Immature natural killer cell (primary cell): ENCODE measurements around the gene MTF1. TPM values are rescaled to one million over a fixed set of nuclear protein-coding genes. Genes with fewer than 3 reads are reported as not detected.
"Not testable (repeated sequence)": the region's sequence is repeated elsewhere in the genome, so short reads cannot be mapped to it uniquely, and the experiment has no call there.

Source experiments
- DNase-seq, 3 donors: peaks; one replicate each; pipeline ENCODE4 v3.0.0; 2022; ENCODE audit warnings: mixed read lengths in 1 of 3
- H3K27ac Mint-ChIP-seq, 6 donors: one replicate each; pipeline ENCODE4 v1.8.0; 2020; ENCODE audit warnings: mixed read lengths in 6 of 6, mild to moderate bottlenecking in 5 of 6, inconsistent platforms in 4 of 6, moderate library complexity in 3 of 6
- H3K27me3 Mint-ChIP-seq, 3 donors: one replicate each; pipeline ENCODE4 v1.8.0; 2020 to 2021; ENCODE audit warnings: low read depth in 3 of 3, mild to moderate bottlenecking in 3 of 3, mixed read lengths in 3 of 3, moderate library complexity in 3 of 3, inconsistent platforms in 1 of 3
- H3K36me3 Mint-ChIP-seq, 3 donors: one replicate each; pipeline ENCODE4 v1.8.0; 2020; ENCODE audit warnings: mixed read lengths in 3 of 3, inconsistent platforms in 2 of 3, mild to moderate bottlenecking in 2 of 3
- H3K4me1 Mint-ChIP-seq, 2 donors: one replicate each; pipeline ENCODE4 v1.8.0; 2020; ENCODE audit warnings: inconsistent platforms in 2 of 2, mild to moderate bottlenecking in 2 of 2, mixed read lengths in 2 of 2, moderate library complexity in 1 of 2
- H3K4me3 Mint-ChIP-seq, 5 donors: one replicate each; pipeline ENCODE4 v1.8.0; 2020; ENCODE audit warnings: mild to moderate bottlenecking in 5 of 5, mixed read lengths in 5 of 5, inconsistent platforms in 3 of 5, moderate library complexity in 3 of 5
- H3K9me3 Mint-ChIP-seq, 6 donors: one replicate each; pipeline ENCODE4 v1.8.0; 2020; ENCODE audit warnings: mild to moderate bottlenecking in 6 of 6, mixed read lengths in 6 of 6, inconsistent platforms in 4 of 6, moderate library complexity in 3 of 6
- polyA plus RNA-seq, 3 donors: library from polyadenylated mRNA; unstranded; fragments of 300-500 nt; fragmentation: Illumina TruSeq; gene quantifications; one replicate each; pipeline ENCODE4 v1.2.3, GENCODE V29; 2021

Gene MTF1
- polyA plus RNA-seq = 10 to 100 TPM in 2 of 3 donors, 1 to 10 TPM in 1; 7.7 to 19.0 (median 14.5) TPM

DNA sequence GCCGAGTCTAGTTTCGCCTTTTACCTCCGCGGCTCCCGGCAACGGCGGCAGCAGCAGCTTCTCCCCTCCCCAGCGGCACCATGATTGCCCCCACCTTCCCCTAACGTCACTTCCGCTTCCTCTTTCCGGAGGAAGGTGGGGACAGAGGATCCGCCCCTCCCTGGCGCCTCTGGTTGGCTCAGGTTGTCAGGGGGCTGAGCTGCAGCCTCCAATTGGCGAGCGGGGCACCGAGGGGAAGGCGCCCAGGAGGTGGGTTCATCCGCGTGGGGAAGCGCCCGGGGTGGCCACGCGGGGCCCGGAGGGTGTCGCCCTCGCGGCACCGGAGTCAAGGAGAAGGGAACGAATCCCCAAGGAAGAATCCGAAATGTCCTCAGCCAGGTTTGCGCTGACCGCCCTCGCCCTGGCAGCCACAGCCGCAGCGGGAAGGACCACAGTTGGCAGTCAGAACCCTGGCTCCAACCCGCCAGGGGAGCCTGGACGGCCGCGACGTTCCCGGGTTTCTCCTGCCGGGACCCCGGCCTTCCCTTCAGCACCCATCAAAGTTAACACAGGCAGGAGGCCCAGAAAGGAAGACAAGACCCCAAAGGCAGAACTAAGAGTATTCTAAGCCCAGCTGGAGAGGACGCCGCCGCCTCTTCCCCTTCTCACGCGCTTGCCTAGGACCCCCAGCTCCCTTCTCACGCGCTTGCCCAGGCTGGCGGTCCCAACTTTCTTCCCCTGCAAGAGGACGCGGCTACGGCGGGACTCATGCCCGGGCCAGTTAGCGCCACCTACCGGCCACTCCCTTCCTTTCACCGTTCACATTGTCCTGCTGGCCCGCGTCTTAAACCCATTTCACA lies at the start of gene MTF1:
MTF1 (minus strand) TSS at position 86 of the 839 bp plus-strand sequence. CDS start 1,934 bp downstream, outside the sequence.
- Mint-ChIP-seq H3K27ac (peak within 1 kb of the TSS; percentile 88 to 99 (median 96)), H3K4me3 (peak within 1 kb of the TSS; percentile 96 to 100 (median 99)), H3K36me3 (peaks cover 4 to 23% (median 10%) of the 10 kb centered on the region in 3 donors), H3K9me3 (no peaks in the 10 kb centered on the region), H3K4me1 (peaks cover 26 to 40% of the 10 kb centered on the region in 2 donors), H3K27me3 (peaks cover 4 to 8% (median 6%) of the 10 kb centered on the region in 3 donors)
- peak; percentile 97 for DNase-seq

GRCh38 chr1:37908531-37908930 lies 49.1 kb upstream of the MTF1 start:
- peak overlapping the region in 1 of 6 donors; percentile 32 for H3K27ac Mint-ChIP-seq
- not testable (repeated sequence) for H3K4me3 Mint-ChIP-seq, DNase-seq, H3K9me3 Mint-ChIP-seq, H3K27me3 Mint-ChIP-seq
- H3K4me1 Mint-ChIP-seq = peaks cover 22 to 37% of the 10 kb centered on the region in 2 donors
- peaks cover 5 to 13% (median 7%) of the 10 kb centered on the region in 3 donors for H3K36me3 Mint-ChIP-seq

DNA sequence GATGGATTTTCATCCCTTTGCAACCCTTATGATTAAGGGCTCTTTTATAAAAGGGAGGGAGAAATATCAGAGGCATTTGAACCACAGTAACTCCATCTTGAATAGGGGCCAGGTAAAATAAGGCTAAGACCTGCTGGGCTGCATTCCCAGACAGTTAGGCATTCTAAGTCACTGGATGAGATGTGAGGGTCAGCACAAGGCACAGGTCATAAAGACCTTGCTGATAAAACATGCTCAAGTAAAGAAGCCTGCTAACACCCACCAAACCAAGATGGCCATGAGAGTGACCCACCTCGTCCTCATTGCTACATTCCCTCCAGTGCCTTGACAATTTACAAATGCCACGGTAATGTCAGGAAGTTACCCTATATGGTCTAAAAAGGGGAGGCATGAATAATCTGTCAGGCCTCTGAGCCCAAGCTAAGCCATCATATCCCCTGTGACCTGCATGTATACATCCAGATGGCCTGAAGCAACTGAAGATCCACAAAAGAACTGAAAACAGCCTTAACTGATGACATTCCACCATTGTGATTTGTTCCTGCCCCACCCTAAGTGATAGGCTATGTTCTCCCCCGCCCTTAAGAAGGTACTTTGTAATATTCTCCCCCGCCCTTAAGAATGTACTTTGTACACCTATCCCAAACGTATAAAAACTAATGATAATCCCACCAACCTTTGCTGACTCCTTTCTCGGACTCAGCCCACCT lies 48.2 kb upstream of the MTF1 start:
- DNase-seq, H3K27me3 Mint-ChIP-seq, H3K9me3 Mint-ChIP-seq, H3K4me3 Mint-ChIP-seq: not testable (repeated sequence)
- H3K36me3 Mint-ChIP-seq = peaks cover 5 to 13% (median 7%) of the 10 kb centered on the region in 3 donors
- H3K27ac Mint-ChIP-seq = peak overlapping the region in 2 of 6 donors; percentile 28 to 68
- peaks cover 26 to 44% of the 10 kb centered on the region in 2 donors for H3K4me1 Mint-ChIP-seq

- Mint-ChIP-seq H3K36me3 (peaks cover 5 to 13% (median 7%) of the 10 kb centered on the region in 3 donors), H3K4me1 (peaks cover 35 to 54% of the 10 kb centered on the region in 2 donors), H3K27ac (peak overlapping the region in 1 of 6 donors; percentile 22)
- not testable (repeated sequence) for H3K9me3 Mint-ChIP-seq, H3K27me3 Mint-ChIP-seq, H3K4me3 Mint-ChIP-seq, DNase-seq
These were observed 47.2 kb upstream of the MTF1 start for GRCh38 chr1:37906591-37906990.

- DNase-seq = no peak
- Mint-ChIP-seq H3K4me1 (peaks cover 42 to 62% of the 10 kb centered on the region in 2 donors), H3K36me3 (peaks cover 5 to 13% (median 7%) of the 10 kb centered on the region in 3 donors), H3K27ac (peak overlapping the region in 1 of 6 donors; percentile 24), H3K27me3 (peaks cover 2% of the 10 kb centered on the region in 3 donors), H3K4me3 (no peak overlapping the region), H3K9me3 (peaks cover 0 to 3% (median 0%) of the 10 kb centered on the region in 6 donors)
These were observed 46.3 kb upstream of the MTF1 start for GRCh38 chr1:37905727-37906126.

- H3K27ac Mint-ChIP-seq, H3K4me3 Mint-ChIP-seq: not testable (repeated sequence)
- H3K4me1 Mint-ChIP-seq = peaks cover 33 to 54% of the 10 kb centered on the region in 2 donors
These were observed 44.5 kb upstream of the MTF1 start for GRCh38 chr1:37903921-37904320.

GRCh38 chr1:37902983-37903382 lies 43.6 kb upstream of the MTF1 start:
- H3K27ac Mint-ChIP-seq = peak overlapping the region in 2 of 6 donors; percentile 17 to 45

More at GRCh38 chr1:37903921-37904320, 44.5 kb upstream of the MTF1 start:
- not testable (repeated sequence) for DNase-seq, H3K9me3 Mint-ChIP-seq, H3K27me3 Mint-ChIP-seq
- H3K36me3 Mint-ChIP-seq = peaks cover 4 to 13% (median 7%) of the 10 kb centered on the region in 3 donors

GRCh38 chr1:37901893-37902225 lies 42.5 kb upstream of the MTF1 start:
- peak overlapping the region; percentile 36 to 72 (median 69) for H3K4me3 Mint-ChIP-seq
- H3K27ac Mint-ChIP-seq = peak overlapping the region; percentile 75 to 93 (median 86)
- peaks cover 0 to 2% (median 0%) of the 10 kb centered on the region in 3 donors for H3K27me3 Mint-ChIP-seq
- no peak for DNase-seq
- H3K9me3 Mint-ChIP-seq = no peaks in the 10 kb centered on the region
- H3K4me1 Mint-ChIP-seq = peaks cover 23 to 35% of the 10 kb centered on the region in 2 donors
- peaks cover 0 to 4% (median 1%) of the 10 kb centered on the region in 3 donors for H3K36me3 Mint-ChIP-seq

More at GRCh38 chr1:37902983-37903382, 43.6 kb upstream of the MTF1 start:
- peaks cover 0 to 2% (median 0%) of the 10 kb centered on the region in 3 donors for H3K27me3 Mint-ChIP-seq
- no peak for DNase-seq
- H3K9me3 Mint-ChIP-seq = no peaks in the 10 kb centered on the region
- peaks cover 0 to 10% (median 7%) of the 10 kb centered on the region in 3 donors for H3K36me3 Mint-ChIP-seq
- peaks cover 27 to 46% of the 10 kb centered on the region in 2 donors for H3K4me1 Mint-ChIP-seq
- H3K4me3 Mint-ChIP-seq = no peak overlapping the region

DNA sequence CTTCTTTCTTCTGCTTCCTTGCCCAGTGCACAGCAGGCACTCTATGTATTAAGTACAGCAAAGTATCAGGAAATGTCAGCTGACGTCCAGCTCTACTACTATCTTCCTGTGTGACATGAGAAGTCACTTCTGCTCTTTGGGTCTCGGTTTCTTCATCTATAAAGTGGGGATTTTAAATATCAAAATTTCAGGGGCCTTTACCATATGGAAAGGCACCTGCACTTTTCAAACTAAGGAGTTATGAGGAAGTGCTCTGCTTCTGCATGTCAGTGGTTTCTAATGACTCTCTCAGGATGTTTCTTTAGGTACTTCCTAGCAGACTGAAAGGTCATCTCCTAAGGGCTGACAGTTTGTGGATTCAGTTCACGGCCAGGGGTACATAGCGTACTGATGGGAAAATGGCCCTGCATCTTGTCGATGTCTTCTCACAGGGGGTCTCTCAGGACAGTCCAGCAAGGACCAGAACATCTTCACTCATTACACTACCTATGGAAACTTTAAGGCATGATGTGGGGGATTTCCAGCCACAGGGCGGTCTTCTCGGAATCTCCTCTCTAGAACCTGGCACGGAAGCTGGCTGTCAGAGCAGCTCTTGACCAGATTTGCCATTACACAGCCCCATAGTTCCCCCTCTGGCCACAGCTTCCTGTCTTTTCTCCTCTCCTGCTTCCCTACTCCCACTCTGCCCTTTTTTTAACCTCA lies 42.0 kb upstream of the MTF1 start:
- peaks cover 21 to 30% of the 10 kb centered on the region in 2 donors for H3K4me1 Mint-ChIP-seq
- peak in 1 of 3 donors; percentile 25 for DNase-seq
- no peaks in the 10 kb centered on the region for H3K9me3 Mint-ChIP-seq

DNA sequence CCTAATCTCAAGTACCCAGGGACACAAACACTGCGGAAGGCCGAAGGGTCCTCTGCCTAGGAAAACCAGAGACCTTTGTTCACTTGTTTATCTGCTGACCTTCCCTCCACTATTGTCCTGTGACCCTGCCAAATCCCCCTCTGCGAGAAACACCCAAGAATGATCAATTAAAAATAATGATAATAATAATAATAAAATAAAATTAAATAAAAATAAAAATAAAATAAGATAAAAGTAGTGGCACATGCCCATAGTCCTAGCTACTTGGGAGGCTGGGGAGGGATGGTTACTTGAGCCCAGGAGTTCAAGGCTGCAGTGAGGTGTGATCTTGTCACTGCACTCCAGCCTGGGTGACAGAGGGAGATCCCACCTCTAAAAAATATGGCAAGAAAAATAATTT lies 38.2 kb upstream of the MTF1 start:
- H3K36me3 Mint-ChIP-seq, H3K27ac Mint-ChIP-seq, DNase-seq, H3K27me3 Mint-ChIP-seq, H3K9me3 Mint-ChIP-seq, H3K4me3 Mint-ChIP-seq: not testable (repeated sequence)
- peaks cover 23 to 31% of the 10 kb centered on the region in 2 donors for H3K4me1 Mint-ChIP-seq

More for the DNA sequence above, 42.0 kb upstream of the MTF1 start:
- Mint-ChIP-seq H3K27me3 (peaks cover 0 to 2% (median 0%) of the 10 kb centered on the region in 3 donors), H3K27ac (peak overlapping the region; percentile 75 to 93 (median 86)), H3K36me3 (peaks cover 0 to 2% (median 0%) of the 10 kb centered on the region in 3 donors), H3K4me3 (peak overlapping the region; percentile 36 to 72 (median 69))

DNA sequence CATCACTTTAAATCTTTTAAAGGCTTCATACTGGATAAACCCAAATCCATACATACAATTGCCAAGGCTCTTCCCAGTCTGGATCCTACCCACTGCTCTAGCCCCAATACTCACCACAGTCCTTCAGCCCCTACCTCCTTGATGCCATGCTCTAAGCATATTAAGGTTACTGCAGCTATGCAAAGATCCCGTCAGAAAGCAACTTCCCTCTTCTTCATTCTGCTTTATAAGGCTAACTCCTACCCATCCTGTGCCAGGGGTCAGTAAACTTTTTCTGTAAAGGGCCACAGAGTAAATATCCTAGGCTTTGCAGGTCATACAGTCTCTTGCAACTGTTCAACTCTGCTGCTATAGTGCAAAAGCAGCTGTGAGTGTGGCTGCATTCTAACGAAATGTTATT lies 34.3 kb upstream of the MTF1 start:
- Mint-ChIP-seq H3K9me3 (no peaks in the 10 kb centered on the region), H3K4me3 (no peak overlapping the region), H3K36me3 (peaks cover 0 to 10% (median 5%) of the 10 kb centered on the region in 3 donors), H3K4me1 (peaks cover 7 to 26% of the 10 kb centered on the region in 2 donors), H3K27me3 (peaks cover 0 to 2% (median 0%) of the 10 kb centered on the region in 3 donors), H3K27ac (peak overlapping the region; percentile 33 to 83 (median 58))
- no peak for DNase-seq

DNA sequence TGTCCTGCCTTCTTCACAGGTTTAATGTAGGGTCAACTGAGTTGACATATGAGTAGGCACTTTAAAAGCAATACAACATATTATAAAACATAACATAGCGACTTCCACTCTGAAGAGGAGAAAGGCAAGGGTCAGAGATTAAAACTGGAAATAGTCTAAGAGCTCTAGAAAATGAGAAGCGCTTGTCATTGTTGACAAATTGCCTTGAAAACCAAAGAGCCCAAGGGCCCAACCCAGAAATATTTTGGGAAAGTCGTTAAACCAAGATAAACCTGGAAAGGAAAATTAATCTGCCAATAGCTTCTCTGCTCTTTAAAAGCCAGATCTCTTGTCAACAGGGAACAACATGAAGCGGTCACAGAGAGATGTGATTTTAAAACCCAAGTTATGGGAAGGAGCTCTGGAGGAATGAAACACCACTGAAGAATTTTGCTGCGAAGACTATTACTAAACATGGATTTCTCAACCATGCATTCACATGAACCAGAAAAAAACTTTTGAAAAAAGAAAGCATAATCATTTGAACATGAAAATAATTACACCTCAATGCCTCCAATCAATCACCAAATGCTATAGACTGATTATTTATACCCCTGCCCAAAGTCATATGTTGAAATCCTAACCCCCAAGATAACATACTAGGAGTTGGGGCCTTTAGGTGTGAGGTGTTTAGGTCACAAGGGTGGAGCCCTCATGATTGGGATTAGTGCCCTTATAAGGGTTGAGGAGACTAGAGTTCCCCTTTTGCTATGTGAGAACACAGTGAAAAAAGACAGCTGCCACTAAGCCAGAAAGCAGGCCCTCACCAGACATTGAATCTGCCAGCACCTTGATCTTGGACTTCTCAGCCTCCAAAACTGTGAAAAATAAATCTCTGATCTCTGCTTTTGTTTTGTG lies 33.0 kb upstream of the MTF1 start:
- no peaks in the 10 kb centered on the region for H3K9me3 Mint-ChIP-seq
- H3K4me1 Mint-ChIP-seq = peaks cover 7 to 26% of the 10 kb centered on the region in 2 donors
- no peak overlapping the region for H3K4me3 Mint-ChIP-seq
- no peak for DNase-seq
- peaks cover 3 to 19% (median 17%) of the 10 kb centered on the region in 3 donors for H3K36me3 Mint-ChIP-seq
- peaks cover 0 to 2% (median 0%) of the 10 kb centered on the region in 3 donors for H3K27me3 Mint-ChIP-seq
- H3K27ac Mint-ChIP-seq = peak overlapping the region in 5 of 6 donors; percentile 18 to 70 (median 57)
